Esophagus squamous epithelium (tissue), 5 donors: ENCODE results near the gene GPR78. TPM values are rescaled to one million over a fixed set of nuclear protein-coding genes. Genes with fewer than 3 reads are reported as not detected.

Source experiments
- DNase-seq: peaks from one replicate; lab custom pipeline; 2025; lab: John Stamatoyannopoulos, UW
- H3K27ac ChIP-seq, 4 donors: fragments of 200-600 bp; sonication (generic); one replicate each; pipeline ENCODE4 v1.5.1; 2016 to 2019; ENCODE audit warnings: mild to moderate bottlenecking in 1 of 4
- H3K27me3 ChIP-seq, 4 donors: fragments of 200-600 bp; sonication (generic); 1 replicate in 3 of 4; 2 replicates in 1 of 4; pipeline versions ENCODE4 v1.5.1 to v1.6.0; 2017 to 2021; ENCODE audit warnings: antibody characterized with exemption in 1 of 4
- H3K36me3 ChIP-seq, 3 donors: fragments of 200-600 bp; sonication (generic); one replicate each; pipeline ENCODE4 v1.5.1; 2016 to 2019
- H3K4me1 ChIP-seq, 3 donors: fragments of 200-600 bp; sonication (generic); one replicate each; pipeline ENCODE4 v1.5.1; 2017 to 2019
- H3K4me3 ChIP-seq, 4 donors: fragments of 200-600 bp; sonication (generic); 1 replicate in 3 of 4; 2 replicates in 1 of 4; pipeline ENCODE4 v1.5.1; 2016 to 2019; ENCODE audit warnings: mild to moderate bottlenecking in 2 of 4, moderate library complexity in 1 of 4
- H3K9me3 ChIP-seq, 3 donors: fragments of 200-600 bp; sonication (generic); one replicate each; pipeline ENCODE4 v1.5.1; 2016 to 2019
- CTCF ChIP-seq, 6 experiments: fragments of 450-650 bp in 4 of 6; fragments of 200-600 bp in 2 of 6; sonication (generic) in 2 of 6; IDR thresholded peaks; one replicate each; pipeline ENCODE4 v1.5.1; 2016 to 2019; ENCODE audit warnings: antibody characterized with exemption in 6 of 6, mild to moderate bottlenecking in 4 of 6, moderate library complexity in 4 of 6
- POLR2A ChIP-seq, 4 donors: fragments of 450-650 bp; IDR thresholded peaks; one replicate each; pipeline ENCODE4 v1.6.1; 2017; ENCODE audit warnings: antibody characterized with exemption in 4 of 4, mild to moderate bottlenecking in 4 of 4, moderate library complexity in 3 of 4
- WGBS, 2 donors: methylation state at CpG; one replicate each; pipeline ENCODE4 v1.1.5; 2018; 5-methylcytosine and 5-hydroxymethylcytosine counted together
- intact Hi-C: fragments of 100-400 bp; cut with DNase I; formaldehyde crosslinking; loops from one replicate; pipeline ENCODE4 v1.15.0; 2022
- total RNA-seq, 4 donors: library from RNA; depleted of rRNA; stranded (reverse); fragments of >200 nt; gene quantifications; one replicate each; pipeline ENCODE4 v1.1.0, GENCODE V29; 2016
- donor health status: DM: yes; HTN: yes; CAD: no.

Gene GPR78
- total RNA-seq, 4 donors from 2014 or later, result 2.5 to 8.3 (median 3.1) TPM

GRCh38 chr4:8542776-8543525 is 37.2 kb upstream of the GPR78 start:
- intact Hi-C loops, result no loop called here
- TF ChIP-seq POLR2A (IDR thresholded peaks at IDR 0.05) (no peak), CTCF (IDR thresholded peaks at IDR 0.05) (no peak)
- peaks cover 0 to 13% (median 0%) of the 10 kb centered on the region in 3 donors for H3K4me1 ChIP-seq
- H3K9me3 ChIP-seq, result no peaks in the 10 kb centered on the region
- no peaks in the 10 kb centered on the region for H3K36me3 ChIP-seq
- 73 to 78% methylated on average over 5 to 12 of the region's 16 CpGs for WGBS, 2 donors
- no peak overlapping the region for H3K27ac ChIP-seq
- no peak overlapping the region for H3K4me3 ChIP-seq
- peaks cover 0 to 15% (median 0%) of the 10 kb centered on the region in 4 donors for H3K27me3 ChIP-seq
- DNase-seq, result no peak

- no peak overlapping the region for H3K27ac ChIP-seq
- TF ChIP-seq POLR2A (IDR thresholded peaks at IDR 0.05), result no peak
- no peak for DNase-seq
- H3K9me3 ChIP-seq, result no peaks in the 10 kb centered on the region
- peaks cover 0 to 17% (median 0%) of the 10 kb centered on the region in 3 donors for H3K4me1 ChIP-seq
- H3K4me3 ChIP-seq, result no peak overlapping the region
- peaks cover 0 to 18% (median 0%) of the 10 kb centered on the region in 4 donors for H3K27me3 ChIP-seq
- intact Hi-C loops, result no loop called here
- no peaks in the 10 kb centered on the region for H3K36me3 ChIP-seq
- WGBS, 2 donors, result 80 to 86% methylated on average over 10 of the region's 10 CpGs
Observed at GRCh38 chr4:8543623-8544022, 36.6 kb upstream of the GPR78 start.

GRCh38 chr4:8544282-8544681 is 35.9 kb upstream of the GPR78 start:
- 89 to 92% methylated on average over 3 of the region's 3 CpGs for WGBS, 2 donors
- Histone ChIP-seq H3K4me1 (peaks cover 0 to 24% (median 0%) of the 10 kb centered on the region in 3 donors), H3K27me3 (peaks cover 0 to 18% (median 0%) of the 10 kb centered on the region in 4 donors), H3K36me3 (no peaks in the 10 kb centered on the region), H3K9me3 (no peaks in the 10 kb centered on the region), H3K4me3 (no peak overlapping the region), H3K27ac (no peak overlapping the region)
- DNase-seq, result no peak
- intact Hi-C loops, result no loop called here
- no peak for TF ChIP-seq POLR2A (IDR thresholded peaks at IDR 0.05)
- TF ChIP-seq CTCF (IDR thresholded peaks at IDR 0.05), result no peak

GRCh38 chr4:8544741-8545438 is 35.3 kb upstream of the GPR78 start:
- TF ChIP-seq CTCF (IDR thresholded peaks at IDR 0.05) (no peak), POLR2A (IDR thresholded peaks at IDR 0.05) (no peak)
- Histone ChIP-seq H3K27me3 (peaks cover 0 to 18% (median 0%) of the 10 kb centered on the region in 4 donors), H3K4me1 (peaks cover 0 to 24% (median 0%) of the 10 kb centered on the region in 3 donors), H3K9me3 (no peaks in the 10 kb centered on the region), H3K36me3 (no peaks in the 10 kb centered on the region), H3K27ac (no peak overlapping the region), H3K4me3 (no peak overlapping the region)
- intact Hi-C loops, result no loop called here
- 81 to 86% methylated on average over 16 to 20 of the region's 32 CpGs for WGBS, 2 donors
- no peak for DNase-seq

- no peaks in the 10 kb centered on the region for H3K9me3 ChIP-seq
- no peak for DNase-seq
- H3K27me3 ChIP-seq, result peaks cover 0 to 18% (median 0%) of the 10 kb centered on the region in 4 donors
- 69 to 71% methylated on average over 9 of the region's 9 CpGs for WGBS, 2 donors
- H3K4me3 ChIP-seq, result no peak overlapping the region
- intact Hi-C loops, result no loop called here
- no peak for TF ChIP-seq CTCF (IDR thresholded peaks at IDR 0.05)
- TF ChIP-seq POLR2A (IDR thresholded peaks at IDR 0.05), result no peak
- no peaks in the 10 kb centered on the region for H3K36me3 ChIP-seq
- H3K27ac ChIP-seq, result no peak overlapping the region
- peaks cover 0 to 24% (median 0%) of the 10 kb centered on the region in 3 donors for H3K4me1 ChIP-seq
Observed at GRCh38 chr4:8545439-8545765, 34.8 kb upstream of the GPR78 start.
